Adipocyte (in vitro differentiated cells): Measurements from ENCODE around the gene NSL1.

Experiments
- DNase-seq: peaks from one replicate; pipeline ENCODE4 v3.0.0-alpha.2; 2015; ENCODE audit warnings: low read depth
- H3K27me3 ChIP-seq: replicated peaks from 2 replicates; pipeline ENCODE4 v1.7.0; 2013; ENCODE audit warnings: mild to moderate bottlenecking, low read length, moderate library complexity; ENCODE audit not compliant: control insufficient read depth, insufficient read depth
- H3K36me3 ChIP-seq: 2 replicates; pipeline ENCODE4 v1.7.0; 2013; ENCODE audit warnings: low read length, mild to moderate bottlenecking, moderate library complexity; ENCODE audit not compliant: control insufficient read depth, insufficient read depth, severe bottlenecking
- H3K4me1 ChIP-seq: 2 replicates; pipeline ENCODE4 v1.7.0; 2013; ENCODE audit warnings: mild to moderate bottlenecking, low read length, moderate library complexity; ENCODE audit not compliant: control insufficient read depth, insufficient read depth
- H3K4me3 ChIP-seq: 2 replicates; pipeline ENCODE4 v1.7.0; 2013; ENCODE audit warnings: mild to moderate bottlenecking, low read length, moderate library complexity
- H3K9ac ChIP-seq: 2 replicates; pipeline ENCODE4 v1.7.0; 2013; ENCODE audit warnings: mild to moderate bottlenecking, low read length, moderate library complexity
- H3K9me3 ChIP-seq: 2 replicates; pipeline ENCODE4 v1.7.0; 2013; ENCODE audit warnings: mild to moderate bottlenecking, low read length, moderate library complexity; ENCODE audit not compliant: control insufficient read depth

Gene NSL1

GRCh38 chr1:212700223-212700891 lies 91.2 kb downstream of the NSL1 start:
- no peaks in the 10 kb centered on the region for H3K36me3 ChIP-seq
- no peaks in the 10 kb centered on the region for H3K9me3 ChIP-seq
- H3K4me3 ChIP-seq: peak overlapping the region; percentile 67
- H3K4me1 ChIP-seq: peaks cover 9% of the 10 kb centered on the region
- peaks cover 19% of the 10 kb centered on the region for H3K27me3 ChIP-seq
- H3K9ac ChIP-seq: peak overlapping the region; percentile 43
- peak; percentile 63 for DNase-seq

GRCh38 chr1:212699625-212700222 lies 91.9 kb downstream of the NSL1 start, which contains the start of gene BATF3:
TSS of gene BATF3 (minus strand) at chr1:212699840. CDS start at chr1:212699762, 78 bp downstream.
- Histone ChIP-seq H3K4me3 (peak within 1 kb of the TSS; percentile 73), H3K9ac (peak within 1 kb of the TSS; percentile 43), H3K4me1 (peaks cover 9% of the 10 kb centered on the region), H3K27me3 (peaks cover 19% of the 10 kb centered on the region), H3K9me3 (no peaks in the 10 kb centered on the region), H3K36me3 (no peaks in the 10 kb centered on the region)
- DNase-seq: peak; percentile 76

GRCh38 chr1:212699104-212699624 lies 92.4 kb downstream of the NSL1 start:
- Histone ChIP-seq H3K4me3 (peak overlapping the region; percentile 73), H3K27me3 (peaks cover 19% of the 10 kb centered on the region)

GRCh38 chr1:212698467-212699103 lies 93.0 kb downstream of the NSL1 start:
- no peaks in the 10 kb centered on the region for H3K36me3 ChIP-seq
- peaks cover 9% of the 10 kb centered on the region for H3K4me1 ChIP-seq
- peaks cover 19% of the 10 kb centered on the region for H3K27me3 ChIP-seq
- H3K4me3 ChIP-seq: peak overlapping the region; percentile 73
- DNase-seq: no peak
- no peaks in the 10 kb centered on the region for H3K9me3 ChIP-seq
- H3K9ac ChIP-seq: peak overlapping the region; percentile 27

More at GRCh38 chr1:212699104-212699624, 92.4 kb downstream of the NSL1 start:
- Histone ChIP-seq H3K9me3 (no peaks in the 10 kb centered on the region), H3K36me3 (no peaks in the 10 kb centered on the region), H3K4me1 (peaks cover 9% of the 10 kb centered on the region), H3K9ac (peak overlapping the region; percentile 27)
- DNase-seq: peak; percentile 71

GRCh38 chr1:212696721-212697331 lies 94.8 kb downstream of the NSL1 start:
- Histone ChIP-seq H3K4me1 (peaks cover 9% of the 10 kb centered on the region), H3K4me3 (no peak overlapping the region), H3K9ac (no peak overlapping the region), H3K36me3 (no peaks in the 10 kb centered on the region), H3K9me3 (no peaks in the 10 kb centered on the region), H3K27me3 (peaks cover 19% of the 10 kb centered on the region)
- no peak for DNase-seq

GRCh38 chr1:212692774-212693644 lies 98.6 kb downstream of the NSL1 start:
- Histone ChIP-seq H3K9me3 (no peaks in the 10 kb centered on the region), H3K4me3 (no peak overlapping the region), H3K27me3 (peaks cover 15% of the 10 kb centered on the region), H3K36me3 (no peaks in the 10 kb centered on the region), H3K4me1 (peaks cover 8% of the 10 kb centered on the region), H3K9ac (no peak overlapping the region)
- DNase-seq: peak; percentile 18

GRCh38 chr1:212691561-212692071 lies 100.0 kb downstream of the NSL1 start:
- DNase-seq: no peak
- Histone ChIP-seq H3K36me3 (no peaks in the 10 kb centered on the region), H3K9ac (no peak overlapping the region), H3K27me3 (peaks cover 2% of the 10 kb centered on the region), H3K4me3 (no peak overlapping the region), H3K9me3 (no peaks in the 10 kb centered on the region), H3K4me1 (peaks cover 8% of the 10 kb centered on the region)

- no peaks in the 10 kb centered on the region for H3K36me3 ChIP-seq
- peaks cover 2% of the 10 kb centered on the region for H3K27me3 ChIP-seq
- no peaks in the 10 kb centered on the region for H3K9me3 ChIP-seq
- H3K9ac ChIP-seq: no peak overlapping the region
- H3K4me1 ChIP-seq: peaks cover 8% of the 10 kb centered on the region
- no peak overlapping the region for H3K4me3 ChIP-seq
- no peak for DNase-seq
These were observed 100.7 kb downstream of the NSL1 start for GRCh38 chr1:212690816-212691403.

- no peaks in the 10 kb centered on the region for H3K36me3 ChIP-seq
- no peaks in the 10 kb centered on the region for H3K9me3 ChIP-seq
- H3K27me3 ChIP-seq: peaks cover 2% of the 10 kb centered on the region
- no peak overlapping the region for H3K4me3 ChIP-seq
- DNase-seq: no peak
- peaks cover 8% of the 10 kb centered on the region for H3K4me1 ChIP-seq
- no peak overlapping the region for H3K9ac ChIP-seq
These were observed 101.6 kb downstream of the NSL1 start for GRCh38 chr1:212689758-212690529.
